Stimulated activated CD4-positive, alpha-beta T cell treated with anti-CD3 and anti-CD28 coated beads, Interleukin-12 subunit alpha, Interleukin-12 subunit beta, amount 100 ng/mL, for 48 hours (primary cell): ENCODE results near the gene HOXD3.

Experiments used
- DNase-seq, 3 donors: peaks; one replicate each; pipeline ENCODE4 v3.0.0-alpha.2; 2020; ENCODE audit warnings: low read depth in 2 of 3, low spot score in 1 of 3

HOXD3 gene

DNA sequence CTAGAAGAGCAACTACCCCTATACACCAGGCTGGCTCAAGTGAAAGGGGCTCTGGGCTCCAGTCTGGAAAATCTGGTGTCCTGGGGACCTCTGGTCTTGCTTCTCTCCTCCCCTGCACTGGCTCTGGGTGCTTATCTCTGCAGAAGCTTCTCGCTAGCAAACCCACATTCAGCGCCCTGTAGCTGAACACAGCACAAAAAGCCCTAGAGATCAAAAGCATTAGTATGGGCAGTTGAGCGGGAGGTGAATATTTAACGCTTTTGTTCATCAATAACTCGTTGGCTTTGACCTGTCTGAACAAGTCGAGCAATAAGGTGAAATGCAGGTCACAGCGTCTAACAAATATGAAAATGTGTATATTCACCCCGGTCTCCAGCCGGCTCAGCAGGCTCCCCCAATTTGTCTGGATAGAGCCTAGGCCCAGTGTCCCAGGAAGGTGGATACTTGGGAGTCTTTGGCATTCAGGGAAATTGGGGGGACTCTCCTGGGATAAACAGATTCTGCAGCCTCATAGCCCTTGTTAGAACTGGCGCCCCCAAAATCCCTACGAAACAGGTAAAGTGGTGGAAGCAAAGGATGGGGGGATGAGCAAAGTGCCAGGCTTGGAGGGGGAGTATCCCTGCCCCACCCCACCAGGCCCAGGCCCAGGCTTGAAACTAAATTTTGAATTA lies 8.2 kb upstream of the HOXD3 start:
- no peak for DNase-seq

DNA sequence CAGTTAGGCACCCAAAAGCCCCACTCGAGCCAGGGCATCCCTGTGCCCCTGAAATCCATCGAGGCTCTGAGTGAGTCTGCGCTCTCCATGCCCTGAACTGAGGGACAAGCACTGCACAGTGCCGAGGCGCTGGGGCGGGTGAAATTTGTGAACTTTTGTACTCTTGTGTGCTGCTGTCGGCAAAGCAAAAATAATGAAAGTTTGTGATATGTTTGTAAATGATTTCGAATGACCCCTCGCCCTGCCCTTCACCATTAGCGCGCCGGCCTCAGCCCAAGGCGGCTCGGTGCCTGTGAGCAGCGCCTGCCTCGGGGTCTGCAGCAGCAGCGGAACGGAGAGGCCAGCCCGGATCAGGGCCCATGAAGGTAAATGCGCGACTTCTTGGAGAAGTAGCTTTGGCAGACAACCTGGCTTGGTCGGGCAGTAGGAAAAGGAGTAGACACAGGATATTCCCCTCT lies 7.6 kb upstream of the HOXD3 start:
- no peak for DNase-seq

DNA sequence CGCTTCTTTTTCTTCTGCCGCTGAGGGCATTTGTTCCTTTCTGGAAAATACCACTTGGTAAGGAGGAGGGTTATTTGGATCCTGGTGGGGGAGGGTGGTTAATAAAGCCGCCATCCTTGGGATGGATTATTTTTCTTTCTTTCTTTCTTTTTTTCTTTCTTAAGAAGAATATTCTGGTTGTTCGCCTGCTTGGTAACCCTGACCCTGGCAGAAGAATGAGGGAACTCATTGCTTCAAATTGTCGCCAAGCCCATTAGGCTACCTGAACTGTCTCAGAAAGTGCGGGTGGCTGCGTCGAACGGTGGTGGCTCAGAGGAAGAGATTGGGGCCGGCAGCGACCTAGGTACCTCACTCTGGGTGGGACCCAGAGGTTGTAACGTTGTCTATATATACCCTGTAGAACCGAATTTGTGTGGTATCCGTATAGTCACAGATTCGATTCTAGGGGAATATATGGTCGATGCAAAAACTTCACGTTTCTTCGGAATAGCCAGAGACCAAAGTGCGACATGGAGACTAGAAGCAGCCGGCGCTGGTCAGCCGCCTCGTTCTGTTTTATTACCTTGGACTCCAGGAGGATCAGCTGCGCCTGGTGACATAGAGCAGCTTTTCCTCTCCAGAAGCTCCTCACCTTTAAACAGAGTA lies 7.0 kb upstream of the HOXD3 start:
- DNase-seq, result no peak

DNA sequence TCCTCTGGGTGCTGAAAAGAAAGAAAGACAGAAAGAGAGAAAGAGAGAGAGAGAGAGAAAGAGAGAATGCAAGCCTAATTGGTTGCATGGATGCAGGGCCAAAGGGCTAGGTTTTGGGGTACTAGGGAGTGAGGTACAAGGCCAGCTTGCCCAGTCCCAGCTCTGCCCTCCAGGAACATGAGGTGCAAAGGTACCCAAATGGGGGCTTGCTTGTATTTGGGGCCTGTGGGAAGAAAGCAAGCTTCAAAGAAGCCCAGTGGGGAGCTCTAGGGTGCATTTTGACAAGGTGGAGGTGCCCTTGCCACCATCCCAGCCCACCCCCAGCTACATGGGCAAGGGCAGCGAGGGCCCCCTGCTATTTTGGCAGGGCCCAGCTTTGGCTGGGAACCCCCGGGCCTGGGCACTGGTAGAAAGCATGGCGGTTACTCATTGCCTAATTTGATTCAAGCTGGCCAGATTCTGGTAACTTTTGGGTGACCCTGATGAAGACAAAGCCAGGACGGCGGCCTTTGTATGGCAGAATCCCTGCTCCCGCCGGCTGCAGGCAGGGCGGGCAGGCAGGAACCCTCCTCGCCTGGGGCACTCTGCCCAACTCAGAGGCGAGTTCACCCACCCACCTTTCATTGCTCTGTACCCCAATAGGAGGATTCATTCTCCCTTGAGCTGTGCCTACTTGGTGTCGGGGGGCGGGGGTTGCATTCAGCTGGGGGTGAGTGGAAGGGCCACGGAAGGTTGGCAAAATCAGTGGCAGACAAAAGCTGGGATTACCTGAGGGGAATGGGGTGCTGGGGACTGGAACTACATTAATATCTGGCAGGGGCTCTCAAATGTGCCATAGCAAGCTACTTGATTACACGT lies 6.3 kb upstream of the HOXD3 start:
- DNase-seq, result no peak

DNA sequence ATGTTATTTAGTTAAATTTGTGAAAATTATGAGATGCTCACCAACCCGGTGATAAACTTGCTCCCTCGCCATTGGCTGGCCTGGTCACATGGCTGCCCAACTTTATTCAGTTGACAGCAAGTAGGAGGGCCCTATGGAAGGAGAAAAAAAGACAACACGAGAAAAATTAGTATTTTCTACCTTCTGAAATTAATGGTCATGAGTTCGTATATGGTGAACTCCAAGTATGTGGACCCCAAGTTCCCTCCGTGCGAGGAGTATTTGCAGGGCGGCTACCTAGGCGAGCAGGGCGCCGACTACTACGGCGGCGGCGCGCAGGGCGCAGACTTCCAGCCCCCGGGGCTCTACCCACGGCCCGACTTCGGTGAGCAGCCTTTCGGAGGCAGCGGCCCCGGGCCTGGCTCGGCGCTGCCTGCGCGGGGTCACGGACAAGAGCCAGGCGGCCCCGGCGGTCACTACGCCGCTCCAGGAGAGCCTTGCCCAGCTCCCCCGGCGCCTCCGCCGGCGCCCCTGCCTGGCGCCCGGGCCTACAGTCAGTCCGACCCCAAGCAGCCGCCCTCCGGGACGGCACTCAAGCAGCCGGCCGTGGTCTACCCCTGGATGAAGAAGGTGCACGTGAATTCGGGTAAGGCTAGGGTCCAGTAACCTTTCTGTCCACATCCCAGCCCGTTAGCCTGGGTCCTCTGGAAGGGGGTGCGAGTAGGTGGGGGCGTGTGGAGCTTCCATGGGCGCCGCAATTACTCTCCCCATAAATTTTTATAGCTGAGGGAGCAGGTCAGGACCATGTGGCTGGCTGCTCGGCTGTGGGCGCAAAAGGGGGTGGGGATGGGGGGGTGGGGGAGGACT lies 5.4 kb upstream of the HOXD3 start, which contains the start of gene HOXD4:
HOXD4 (plus strand) TSS at position 109 of the 846 bp plus-strand sequence; CDS start at position 193, 84 bp downstream.
- no peak for DNase-seq

DNA sequence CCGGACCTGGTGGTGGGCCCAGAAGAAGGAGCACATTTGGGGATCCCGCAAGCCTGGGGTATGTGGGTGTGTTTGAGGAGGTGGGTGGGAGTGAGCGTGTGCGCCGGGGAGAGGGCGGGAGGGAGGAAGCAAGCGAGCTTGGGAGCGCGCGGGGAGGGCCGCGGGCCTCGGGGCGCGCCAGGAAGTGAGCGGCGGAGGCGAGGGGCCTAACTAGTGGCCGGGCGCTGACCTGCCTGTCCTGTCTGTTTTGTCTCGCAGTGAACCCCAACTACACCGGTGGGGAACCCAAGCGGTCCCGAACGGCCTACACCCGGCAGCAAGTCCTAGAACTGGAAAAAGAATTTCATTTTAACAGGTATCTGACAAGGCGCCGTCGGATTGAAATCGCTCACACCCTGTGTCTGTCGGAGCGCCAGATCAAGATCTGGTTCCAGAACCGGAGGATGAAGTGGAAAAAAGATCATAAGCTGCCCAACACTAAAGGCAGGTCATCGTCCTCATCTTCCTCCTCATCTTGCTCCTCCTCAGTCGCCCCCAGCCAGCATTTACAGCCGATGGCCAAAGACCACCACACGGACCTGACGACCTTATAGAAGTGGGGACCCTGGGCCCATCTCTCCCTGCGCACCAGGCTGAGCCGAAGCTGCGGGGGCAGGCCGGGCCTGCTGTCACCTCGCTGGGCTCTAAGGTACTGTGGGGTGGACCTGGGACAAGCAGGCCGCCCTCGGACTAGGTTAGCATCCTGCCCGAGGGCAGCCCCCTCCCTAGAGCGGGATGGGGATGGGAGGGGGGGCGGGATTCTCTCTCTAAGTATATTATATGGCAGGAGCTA lies 4.5 kb upstream of the HOXD3 start:
- no peak for DNase-seq

DNA sequence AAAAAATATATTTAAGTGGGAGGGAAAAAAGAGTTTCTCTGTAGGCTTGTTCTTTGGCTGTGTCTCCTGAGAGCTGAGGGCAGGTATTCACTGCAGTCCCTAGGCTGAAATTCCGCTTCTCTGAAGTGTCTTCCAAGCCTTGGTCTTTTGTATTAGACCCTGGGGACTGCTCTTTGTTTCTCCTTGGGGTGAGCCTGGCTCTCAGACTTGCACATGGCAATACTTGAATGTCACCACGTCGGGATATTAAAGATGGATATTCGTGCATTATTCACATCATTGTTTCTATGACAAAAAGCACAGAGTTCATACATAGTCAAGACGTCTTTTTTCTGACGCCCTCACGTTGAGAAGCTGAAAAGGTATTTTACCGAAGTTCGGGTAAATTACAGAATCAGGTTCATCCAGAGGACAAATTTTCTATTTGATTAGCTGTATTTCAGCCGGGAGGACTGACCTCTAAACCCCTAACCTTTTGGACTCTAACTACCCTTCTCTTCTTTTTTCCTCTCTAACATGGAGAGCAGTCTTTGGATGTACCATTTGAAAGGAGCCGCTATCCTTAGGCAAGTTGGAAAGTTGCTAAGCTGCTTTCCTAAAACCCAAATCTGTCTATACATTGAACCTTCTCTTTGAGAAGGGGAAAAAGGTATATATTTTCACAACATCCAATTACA lies 2.4 kb upstream of the HOXD3 start:
- no peak for DNase-seq

DNA sequence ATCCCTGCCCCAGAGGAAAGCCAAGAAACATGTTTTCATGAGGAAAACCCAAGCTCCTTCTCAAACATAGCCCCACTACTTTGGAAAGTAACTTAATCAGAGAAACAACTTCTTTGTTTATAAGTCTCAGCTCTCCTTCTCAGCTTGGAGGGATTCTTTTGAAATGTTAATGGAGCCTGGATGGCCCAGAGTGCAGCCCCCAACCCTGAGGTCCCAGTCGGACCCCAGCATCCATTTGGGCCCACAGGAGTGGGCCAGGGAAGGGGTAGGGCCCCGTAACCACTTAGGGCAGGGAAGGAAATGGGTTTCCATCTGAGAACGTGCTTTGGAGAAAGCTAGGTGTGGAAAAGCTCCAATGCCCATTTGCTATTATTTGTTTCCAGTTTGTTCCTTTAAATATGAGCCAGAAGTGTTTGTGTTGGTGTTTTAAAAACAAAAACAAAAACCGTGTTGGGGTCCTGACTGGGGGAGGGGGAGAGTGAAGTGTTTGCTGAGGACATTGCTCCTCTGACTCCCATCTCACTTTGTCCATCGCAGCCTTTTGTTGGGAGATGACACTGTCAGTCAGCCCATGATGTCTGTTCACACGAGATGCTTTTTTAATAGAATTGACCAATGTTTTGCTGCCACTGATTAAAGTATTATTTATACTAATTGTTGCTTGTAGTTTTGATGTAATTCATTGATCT lies 1.6 kb upstream of the HOXD3 start:
- DNase-seq, result no peak

DNA sequence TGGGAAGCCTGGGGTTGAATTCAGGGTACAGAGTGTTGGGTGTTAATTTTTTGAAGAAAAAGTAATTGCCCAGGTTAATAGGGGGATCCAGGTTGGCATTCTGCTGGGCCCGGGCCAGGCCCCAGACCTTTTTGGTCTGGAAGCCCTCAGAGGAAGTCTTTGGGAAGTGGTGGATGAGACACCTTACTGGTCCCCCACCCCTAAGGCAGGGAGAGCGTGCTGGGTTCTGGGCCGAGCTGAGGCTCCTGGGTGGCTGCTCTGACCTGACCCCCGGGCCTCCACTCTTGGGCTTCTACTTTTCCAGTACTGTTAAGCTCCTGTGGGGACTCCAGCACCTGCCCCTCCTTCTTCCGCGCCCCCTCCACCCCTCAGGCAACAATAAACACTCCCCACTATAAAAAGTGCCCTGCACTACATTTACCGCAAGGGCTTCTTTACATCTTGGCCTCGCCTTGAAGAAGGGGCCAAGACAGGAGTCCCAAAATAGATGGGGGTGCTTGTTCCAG lies 753 bp upstream of the HOXD3 start:
- no peak for DNase-seq

DNA sequence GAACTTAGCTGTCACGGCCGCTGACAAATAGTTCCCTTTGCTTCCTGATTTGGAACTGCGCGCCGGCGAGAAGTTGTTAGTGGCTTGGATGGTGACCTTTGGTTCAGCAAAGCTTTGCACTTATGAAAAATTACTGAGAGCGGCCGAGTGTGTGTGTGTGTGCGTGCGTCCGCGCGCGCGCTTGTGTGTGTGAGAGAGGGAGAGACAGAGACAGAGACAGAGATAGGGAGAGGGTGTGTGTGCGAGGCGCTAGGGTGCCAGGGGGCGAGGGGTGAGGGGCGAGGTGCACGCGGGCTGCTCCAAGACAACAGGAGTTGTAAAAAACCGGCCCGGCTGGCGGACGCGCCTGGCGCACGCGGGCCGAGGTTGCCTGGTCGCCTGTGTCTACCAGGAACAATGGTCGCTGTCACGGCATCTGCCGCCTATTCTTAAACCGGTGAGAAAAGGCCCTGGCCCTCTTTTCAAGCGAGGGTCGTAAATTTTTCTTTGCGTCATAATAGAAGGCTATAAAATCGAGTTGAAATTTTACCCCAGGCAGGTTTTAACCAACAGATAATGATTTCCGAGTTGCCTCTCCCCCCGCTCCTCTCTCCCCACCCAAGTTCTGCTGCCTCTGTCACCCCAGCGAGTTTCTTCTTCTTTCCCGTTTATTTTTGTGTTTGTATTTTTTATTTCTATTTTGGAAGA lies 535 bp downstream of the HOXD3 start:
- no peak for DNase-seq

DNA sequence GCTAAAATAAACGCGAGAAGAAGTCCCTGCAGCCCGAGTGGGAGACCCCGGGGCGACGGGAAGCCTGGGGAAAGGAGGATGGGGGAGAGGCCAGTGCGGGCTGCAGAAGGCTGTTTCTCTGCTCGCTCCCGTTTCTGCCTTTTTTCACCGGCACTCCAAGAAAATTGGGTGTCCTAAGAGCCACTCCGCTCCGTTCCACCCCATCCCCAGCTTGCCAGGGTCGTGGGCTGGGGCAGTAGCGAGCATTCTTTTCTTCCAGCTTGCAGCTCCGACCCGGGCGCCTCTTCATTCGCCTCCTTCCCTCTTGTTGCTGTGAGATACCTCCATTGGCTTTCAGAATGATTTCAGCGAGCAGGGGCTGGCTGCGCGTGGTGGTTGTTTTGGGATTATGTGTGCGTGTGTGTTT lies 1.1 kb downstream of the HOXD3 start:
- DNase-seq, result no peak

DNA sequence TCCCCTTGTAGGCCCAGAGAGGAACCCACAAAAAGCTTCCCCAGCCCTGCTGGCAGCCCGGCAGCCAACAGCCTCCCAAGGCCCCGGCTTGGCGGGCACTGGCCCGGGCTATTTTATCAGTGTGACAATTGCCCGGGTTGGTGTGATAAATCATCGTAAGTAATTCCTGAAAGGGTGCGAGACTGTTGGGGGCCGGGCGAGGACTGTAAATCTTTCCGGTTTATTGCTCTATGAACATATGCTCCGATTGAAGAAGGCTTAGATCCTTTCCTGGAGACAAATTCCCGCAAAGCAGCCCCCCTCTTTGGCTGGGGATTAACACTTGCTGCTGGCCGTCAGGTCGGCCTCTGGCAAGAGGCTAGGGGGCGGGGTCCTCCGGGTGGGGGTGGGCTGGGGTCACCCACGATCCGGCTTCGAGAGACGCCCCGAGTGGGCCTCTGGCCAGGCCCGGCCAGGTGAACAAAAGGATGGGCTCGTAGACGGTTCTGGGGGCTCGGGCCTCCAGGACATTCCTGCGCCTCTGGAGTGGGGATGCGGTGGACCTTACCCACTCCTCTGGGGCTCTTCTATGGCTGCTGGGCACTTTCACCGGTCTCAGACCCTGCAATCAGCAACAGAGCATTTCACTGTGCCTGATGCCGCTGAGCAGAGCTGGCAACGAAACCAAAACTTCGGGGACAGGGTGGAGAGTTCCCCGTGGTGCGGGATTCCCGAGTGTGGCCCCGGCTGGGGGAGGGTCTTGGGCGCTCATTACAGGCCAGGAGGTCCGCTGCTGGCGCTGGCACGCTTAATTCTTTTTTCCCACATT lies 2.0 kb downstream of the HOXD3 start:
- no peak for DNase-seq

DNA sequence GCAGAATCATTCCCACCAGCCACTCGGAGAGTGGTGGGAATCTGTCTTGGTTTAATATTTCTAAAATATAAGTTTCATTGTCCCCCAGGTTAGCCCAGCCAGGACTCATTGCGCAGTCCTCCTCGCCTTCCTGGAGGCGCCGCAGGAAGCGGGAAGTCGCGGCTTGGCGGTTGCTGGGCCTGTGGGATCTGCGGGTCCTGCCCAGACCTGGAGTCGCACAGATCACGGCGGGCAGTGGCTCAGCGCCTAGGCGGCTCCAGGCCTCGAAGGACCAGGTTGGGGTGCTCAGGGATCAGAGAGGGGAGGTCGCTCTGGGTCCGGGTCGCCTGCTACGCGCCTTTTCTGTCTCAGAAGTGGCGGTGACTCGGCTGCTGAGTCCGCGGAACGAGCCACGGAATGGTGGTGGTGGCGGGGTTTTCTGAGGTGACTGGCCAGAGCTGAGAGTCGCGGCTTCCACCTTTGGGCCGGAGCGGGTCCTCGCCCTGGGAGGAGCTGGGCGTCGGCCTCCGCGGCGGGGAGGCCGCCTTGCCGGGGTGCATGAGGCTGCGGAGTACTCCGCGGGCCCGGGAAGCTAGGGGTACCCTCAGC lies 2.6 kb downstream of the HOXD3 start:
- DNase-seq, result no peak

DNA sequence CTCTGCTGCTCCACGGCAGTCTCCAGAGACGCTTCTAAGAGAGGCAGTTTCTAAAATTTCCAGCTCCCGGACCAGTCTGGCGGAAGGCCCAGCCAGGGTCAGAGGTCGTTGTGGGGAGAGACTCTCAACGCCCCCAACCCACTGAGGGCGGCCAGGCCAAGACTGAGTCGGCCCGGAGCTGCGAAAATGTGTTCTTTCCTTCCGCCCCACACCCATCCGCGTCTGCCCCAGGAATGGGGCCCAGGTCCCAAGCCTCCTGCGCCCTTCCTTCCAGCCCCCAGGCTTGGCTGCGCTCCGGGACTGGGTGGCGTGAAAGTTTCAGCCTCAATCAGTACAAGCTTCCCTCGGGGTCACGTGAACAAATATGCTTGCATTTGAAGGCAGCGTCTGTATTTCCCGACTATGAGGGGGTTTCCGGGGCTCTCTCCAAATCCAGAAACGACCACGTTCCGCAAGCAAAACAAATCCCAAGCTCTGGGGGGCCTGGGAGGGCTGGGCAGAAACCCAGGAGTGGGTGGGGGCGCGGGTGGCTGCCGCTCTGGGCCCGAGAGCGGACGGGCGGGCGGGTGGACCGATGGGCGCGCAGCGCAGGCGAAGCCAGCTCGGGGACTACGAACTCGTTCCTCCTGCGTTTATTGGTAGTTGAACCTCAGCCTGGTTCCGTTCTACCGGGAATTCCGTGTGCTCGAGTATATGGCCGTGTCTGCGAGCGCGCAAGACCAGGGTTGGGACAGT lies 3.3 kb downstream of the HOXD3 start:
- no peak for DNase-seq

DNA sequence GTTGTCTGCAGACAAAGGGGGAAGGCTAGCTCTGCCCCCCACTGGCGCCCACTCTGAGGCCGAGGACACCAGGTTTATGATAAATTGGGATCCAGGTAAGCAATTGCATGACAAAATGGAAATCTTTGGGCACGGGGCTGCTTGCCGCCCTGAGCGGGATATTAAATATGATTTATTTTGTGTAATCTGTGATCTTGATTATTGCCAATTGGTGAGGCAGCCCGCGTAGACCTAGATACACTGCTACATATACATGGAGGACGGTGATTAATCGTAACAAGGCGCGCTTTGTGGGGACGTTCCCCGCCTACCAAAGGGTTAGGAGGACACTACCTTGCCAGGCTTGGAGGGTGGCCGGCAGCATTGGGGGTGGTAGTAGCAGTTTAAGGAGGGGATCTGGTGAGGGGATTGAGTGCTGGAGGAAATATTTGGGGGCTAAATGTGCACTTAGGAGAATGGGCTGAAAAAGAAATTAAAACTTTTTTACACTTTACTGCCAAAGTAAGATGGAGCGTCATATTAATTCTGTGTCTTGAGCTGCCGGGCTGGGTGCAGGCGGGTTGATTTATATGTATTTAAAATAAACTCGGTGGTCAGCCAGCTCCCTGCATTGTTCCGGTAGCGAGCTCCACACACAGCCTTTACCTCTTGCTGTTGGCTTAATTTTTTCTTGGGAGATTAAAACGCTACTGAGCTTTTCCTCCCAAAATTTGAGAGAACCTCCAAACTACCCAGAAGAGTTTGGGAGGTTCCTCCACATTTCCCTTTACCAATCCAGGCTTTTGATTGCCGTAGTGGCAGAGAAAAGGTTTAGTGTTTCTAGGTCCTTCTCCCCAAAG lies 4.1 kb downstream of the HOXD3 start:
- DNase-seq, result no peak
